GM19438 (cell line): ENCODE results near the gene SEMA5A.

ENCODE experiments used
- ATAC-seq: cut with Tn5 transposase; IDR thresholded peaks from one replicate; pipeline ENCODE4 v1.9.1; 2021; ENCODE audit warnings: low read depth; ENCODE audit not compliant: unreplicated experiment

Gene SEMA5A

DNA sequence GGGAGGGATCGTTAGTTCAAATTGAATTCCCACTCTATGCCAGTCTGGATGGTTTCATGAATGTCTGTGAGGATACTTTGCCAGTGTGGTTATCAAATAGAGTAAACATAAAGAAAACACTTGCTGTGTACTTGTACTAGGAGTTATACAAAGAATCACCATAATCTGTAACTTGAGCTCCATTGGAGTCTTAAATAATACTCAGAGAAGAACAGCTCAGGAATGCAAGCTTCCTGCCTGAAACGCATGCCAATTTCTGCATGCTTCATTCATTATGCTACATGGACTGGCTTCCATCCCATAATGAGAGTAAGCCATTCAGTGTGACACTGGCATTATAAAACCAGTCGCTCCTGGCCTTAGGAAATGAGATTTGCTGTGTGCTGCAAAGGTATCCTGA lies 351.4 kb downstream of the SEMA5A start:
- ATAC-seq = no peak

DNA sequence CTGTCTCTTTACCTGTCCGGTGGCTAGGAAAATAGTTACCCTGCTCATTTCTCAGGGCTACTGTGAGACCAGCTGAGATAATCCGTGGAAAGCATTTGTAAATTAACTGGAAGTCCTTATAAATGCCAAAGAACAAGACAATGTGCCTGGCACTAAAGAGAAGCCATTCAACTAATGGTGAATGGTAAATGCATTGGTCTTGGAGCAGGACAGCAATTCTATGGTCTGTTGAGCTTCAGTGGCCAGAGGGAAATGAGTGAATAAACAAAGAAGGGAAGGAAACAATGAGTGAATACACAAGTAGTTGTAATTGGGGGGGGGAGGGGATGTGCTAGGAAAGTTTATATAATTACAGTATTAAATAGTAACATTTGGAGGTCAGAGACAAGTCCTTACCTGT lies 353.6 kb downstream of the SEMA5A start:
- ATAC-seq = no peak

DNA sequence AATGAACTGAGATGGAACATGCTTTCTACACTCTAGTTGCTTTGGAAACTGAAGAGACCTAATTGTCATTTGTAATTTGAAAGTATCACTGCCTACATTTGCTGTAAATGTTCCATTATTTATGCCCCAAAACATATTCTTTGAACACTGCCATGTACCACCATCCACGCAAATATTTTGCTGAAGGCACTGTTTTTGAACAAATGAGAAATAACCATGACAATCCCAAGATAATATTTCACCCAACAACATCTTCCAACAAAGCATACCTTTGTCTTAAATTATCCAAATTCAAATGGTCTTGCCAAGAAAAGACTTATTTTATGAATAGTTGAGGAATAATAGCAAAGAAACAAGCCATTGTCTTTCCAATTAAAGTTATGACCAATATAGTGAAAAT lies 356.2 kb downstream of the SEMA5A start:
- ATAC-seq = no peak

DNA sequence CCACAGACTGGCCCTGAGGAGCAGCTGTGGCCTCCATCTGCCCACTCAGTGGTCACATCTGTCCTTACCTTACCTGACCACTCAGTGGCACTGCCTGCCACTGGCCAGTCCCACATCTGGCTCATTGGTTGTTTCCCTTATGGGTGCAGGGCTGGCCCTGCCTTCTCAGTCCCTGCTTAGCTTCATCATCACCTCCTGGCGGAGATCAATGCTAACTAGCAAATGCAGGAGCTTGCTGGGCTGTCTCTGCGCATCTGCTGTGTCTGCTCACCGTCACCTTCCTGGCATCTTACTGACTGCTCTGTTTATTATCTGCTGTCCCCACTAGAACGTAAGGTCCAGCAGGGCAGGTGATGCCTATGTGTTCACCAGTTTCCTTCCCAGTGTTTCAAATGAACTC lies 356.9 kb downstream of the SEMA5A start:
- no peak for ATAC-seq

DNA sequence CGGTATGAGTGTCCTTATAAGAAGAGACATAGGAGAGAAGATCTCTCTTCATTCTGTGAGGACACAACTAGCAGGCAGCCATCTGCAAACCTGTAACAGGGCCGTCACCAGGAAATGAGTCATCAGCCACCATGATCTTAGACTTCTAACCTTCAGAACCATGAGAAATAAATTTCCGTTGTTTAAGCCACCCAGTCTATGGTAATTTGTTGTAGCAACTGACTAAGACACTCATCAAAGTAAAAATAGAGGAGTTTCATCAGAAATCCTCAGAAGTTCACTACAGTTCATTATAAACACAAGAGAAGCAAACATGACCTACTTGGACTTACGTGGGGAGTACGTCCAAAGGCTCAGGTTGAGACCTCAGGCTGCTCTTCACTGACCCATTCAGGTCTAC lies 357.7 kb downstream of the SEMA5A start:
- ATAC-seq = no peak

DNA sequence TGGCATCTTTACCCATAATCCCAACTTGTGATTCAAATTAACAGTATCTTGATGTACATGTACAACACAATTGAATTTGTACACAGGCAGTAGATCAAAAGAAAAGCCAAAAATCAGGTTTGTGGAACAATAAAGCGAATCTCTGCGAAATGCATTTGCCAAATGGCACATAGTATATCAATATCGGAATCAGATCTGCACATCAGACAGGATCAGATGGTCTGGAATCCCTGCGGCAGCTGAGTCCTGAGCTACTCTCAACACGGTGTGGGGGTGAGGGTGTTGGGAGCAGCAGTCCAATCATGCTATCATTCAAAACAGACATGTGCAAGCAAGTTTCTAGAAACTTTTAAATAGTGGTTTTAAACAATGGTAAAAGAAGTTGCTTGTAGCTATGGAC lies 358.3 kb downstream of the SEMA5A start:
- no peak for ATAC-seq

DNA sequence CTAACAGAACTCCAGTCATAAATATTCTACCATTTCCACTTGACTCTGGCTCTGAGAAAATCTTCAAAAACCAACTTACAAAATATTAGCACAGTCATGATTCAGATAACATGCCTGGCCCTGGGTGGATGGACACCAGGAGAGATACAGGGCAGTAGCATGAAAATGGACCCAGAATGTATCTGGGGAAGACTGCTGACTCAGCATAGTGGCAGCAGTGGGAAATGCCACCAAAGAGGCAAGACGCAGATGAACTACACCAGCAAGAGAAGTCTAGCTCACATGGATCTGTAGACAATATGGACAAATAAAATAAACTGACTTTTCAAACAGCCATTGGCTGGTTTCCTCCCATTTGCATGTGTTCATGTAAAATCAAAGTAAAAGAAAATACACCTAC lies 359.8 kb downstream of the SEMA5A start:
- ATAC-seq = no peak

DNA sequence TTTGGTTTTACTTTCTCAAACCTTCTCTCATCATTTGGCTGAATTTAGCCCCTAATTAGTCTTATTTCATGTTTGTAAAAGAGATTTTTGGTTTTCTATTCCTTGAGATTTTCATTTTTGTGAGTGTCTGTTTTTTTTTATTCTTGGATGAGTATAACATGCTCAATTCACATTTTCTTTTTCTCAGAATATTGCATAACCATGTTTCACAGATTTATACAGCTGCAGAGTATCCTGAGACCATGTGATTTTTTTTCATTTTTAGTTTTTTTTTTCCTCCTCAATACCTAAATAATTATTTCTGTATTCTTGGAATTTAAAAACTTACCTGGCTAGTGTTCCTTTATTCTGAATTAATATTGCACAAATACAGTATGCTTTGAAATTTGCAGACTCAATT lies 361.9 kb downstream of the SEMA5A start:
- no peak for ATAC-seq

DNA sequence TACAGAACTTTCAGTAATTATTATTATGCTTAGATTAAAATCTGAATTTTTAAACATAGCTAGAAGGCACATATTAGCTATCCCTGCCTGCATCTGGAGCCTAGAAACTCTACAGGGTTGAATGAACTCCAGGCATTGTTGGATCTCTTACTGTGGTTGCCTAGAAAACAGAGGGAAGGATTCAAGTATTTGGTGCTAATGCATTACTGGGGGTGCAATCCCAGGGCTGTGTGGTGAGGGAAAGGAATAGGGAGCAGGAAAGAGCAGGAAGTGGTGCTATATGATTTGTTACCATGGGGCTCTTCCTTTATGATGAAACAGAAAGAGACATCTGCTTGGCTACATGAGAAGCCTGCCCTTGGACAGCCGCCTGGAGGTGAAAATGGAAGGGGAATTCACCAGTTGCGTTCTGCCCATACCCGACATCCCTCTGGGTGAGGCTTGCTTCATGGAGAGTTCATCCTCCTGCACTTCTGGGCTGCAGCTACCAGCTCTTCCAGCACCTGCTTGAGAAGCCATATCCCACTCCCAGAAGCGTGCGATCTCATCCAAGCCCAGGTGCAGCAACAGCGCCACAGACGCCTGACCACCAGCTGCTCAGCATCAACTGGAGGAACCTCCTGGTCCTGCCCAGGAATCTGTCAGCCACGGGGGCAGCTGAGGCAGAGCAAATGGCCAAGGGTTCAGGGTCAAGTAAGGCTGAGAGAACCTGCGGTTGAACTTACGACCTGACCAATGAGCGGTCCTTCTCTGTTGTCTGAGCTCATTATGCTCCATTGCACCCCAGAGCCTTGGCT lies 362.8 kb downstream of the SEMA5A start:
- no peak for ATAC-seq

DNA sequence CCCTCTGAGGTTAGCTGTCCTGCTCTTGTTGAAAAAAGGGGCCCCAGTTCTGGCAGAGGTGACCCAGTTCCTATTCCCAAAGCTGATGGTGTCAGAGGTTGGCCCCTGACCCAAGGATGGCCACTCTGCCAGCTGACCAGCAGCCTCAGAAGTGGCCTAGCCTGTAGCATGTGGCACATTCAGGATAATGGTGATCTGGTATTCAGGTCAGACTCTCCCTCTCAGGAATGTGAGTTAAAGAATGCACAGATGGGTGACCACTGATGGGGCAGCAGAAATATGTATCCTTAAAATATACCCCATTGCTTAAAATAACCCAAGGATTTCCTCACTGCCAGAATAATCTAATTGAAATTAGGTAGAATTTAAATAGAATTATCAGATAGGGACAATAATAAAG lies 369.2 kb downstream of the SEMA5A start:
- ATAC-seq = no peak

DNA sequence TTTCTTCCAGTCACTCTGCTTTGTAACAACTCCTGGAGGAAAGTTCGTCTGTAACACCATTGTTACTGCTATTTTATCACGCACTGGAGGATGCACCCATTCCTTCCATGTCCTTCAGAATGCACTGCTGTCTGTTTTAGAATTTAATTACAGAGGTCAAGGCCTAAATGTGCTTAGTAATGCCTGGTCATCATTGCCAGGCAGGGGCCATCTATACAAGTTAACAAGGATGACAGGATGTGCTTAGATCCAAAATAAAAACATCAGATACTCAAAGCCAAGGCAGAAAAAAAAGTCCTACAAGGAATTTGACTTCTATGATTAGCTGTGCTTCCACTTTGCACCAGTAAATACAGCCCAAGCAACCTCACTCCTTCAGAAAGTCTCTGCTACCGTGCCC lies 371.4 kb downstream of the SEMA5A start:
- ATAC-seq = no peak

DNA sequence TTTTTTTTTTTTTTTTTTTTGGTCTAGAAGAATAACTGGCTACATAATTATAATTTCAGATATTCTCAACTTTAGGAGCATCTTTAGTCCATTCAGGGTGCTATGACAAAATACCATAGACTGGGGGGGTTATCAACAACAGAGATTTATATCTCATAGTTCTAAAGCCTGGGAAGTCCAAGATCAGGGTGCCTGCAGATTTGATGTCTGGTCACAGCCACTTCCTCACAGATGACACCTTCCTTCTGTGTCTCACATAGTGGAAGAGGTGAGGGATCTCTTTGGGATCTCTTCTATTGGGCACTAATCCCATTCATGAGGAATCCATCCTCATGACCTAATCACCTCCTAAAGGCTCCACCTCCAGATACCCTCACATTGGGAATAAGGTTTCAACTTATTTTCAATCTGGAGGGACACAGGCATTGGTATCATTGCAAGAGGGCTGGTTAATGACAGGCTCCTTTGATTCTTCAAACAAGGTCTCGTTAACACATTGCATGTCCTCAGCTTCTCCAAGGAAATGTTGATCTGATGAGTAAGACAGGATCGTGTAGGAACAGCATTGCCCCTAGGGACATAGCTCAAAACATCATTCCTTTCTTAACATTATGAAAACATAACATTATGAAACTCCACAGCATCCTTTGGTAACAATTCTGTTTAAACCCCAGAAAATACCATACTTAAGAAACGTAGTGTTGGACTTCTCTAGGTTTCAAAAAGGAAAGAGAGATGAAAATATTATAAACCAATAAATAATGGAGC lies 372.4 kb downstream of the SEMA5A start:
- ATAC-seq = no peak

DNA sequence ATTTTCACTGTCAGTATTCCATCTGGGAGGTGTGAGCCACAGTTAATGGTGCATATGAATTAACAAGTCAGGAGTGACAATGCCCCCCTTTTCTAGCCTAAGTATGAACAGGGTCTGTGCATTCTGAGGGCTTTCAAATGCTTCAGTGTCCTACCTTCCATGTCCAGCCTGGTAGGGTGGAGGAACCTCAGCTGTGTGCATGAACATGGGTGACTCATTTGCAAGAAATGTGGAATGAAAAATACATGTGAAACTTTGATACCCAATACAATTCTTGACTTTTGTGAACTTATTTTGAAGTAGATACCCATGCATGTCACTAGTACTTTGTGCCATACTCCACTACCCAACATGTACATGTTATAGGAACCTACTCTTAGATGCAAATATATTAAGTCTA lies 375.8 kb downstream of the SEMA5A start:
- ATAC-seq = no peak

DNA sequence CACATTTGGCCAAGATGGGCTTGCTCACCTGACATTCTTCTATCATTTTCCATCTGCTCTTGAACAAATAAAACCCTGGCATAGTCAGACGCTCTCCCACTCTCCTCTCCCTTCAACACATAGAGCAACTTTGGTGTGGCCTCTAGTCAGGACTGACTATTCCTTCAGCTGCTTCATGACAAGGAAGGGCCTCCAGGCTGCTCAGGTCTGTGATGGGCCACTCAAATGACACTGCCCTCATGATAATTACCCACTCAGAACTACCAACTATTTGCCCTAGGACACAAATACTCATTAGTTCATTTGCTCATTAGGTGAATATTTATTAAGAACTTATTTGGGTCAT lies 376.3 kb downstream of the SEMA5A start:
- ATAC-seq = no peak

DNA sequence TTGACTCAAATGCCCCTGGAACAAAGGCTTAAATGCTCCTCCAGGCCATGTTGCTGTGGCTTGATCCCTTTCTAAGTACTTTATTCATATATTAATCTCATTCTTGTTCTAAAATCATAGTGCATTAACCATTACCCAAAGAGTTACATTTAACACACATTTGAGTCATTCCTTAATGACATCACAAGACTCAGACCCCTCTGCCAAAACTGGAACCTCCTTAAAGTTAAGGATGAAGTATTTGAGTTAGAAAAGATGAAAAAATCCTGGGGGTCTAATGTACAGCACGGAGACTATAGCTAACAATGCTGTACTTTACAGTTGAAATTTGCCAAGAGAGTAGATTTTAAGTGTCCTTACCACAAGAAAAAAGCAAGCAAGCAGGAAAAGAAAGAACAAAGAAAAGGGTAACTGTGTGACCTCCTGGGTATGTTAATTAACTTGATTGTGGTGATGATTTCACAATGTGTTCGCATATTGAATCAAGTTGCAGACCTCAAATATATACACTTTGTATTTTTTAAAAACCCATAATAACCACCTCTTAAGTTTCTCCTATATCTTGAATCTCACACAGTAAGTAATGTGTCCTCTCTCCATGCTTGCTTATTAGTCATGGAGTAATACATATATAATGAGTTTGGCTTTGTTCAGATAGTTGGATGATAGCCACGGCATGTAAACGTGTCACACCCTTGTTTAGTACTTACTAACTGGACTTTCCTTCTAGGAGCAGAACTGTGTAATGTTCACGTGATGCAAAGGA lies 376.9 kb downstream of the SEMA5A start:
- ATAC-seq = no peak

DNA sequence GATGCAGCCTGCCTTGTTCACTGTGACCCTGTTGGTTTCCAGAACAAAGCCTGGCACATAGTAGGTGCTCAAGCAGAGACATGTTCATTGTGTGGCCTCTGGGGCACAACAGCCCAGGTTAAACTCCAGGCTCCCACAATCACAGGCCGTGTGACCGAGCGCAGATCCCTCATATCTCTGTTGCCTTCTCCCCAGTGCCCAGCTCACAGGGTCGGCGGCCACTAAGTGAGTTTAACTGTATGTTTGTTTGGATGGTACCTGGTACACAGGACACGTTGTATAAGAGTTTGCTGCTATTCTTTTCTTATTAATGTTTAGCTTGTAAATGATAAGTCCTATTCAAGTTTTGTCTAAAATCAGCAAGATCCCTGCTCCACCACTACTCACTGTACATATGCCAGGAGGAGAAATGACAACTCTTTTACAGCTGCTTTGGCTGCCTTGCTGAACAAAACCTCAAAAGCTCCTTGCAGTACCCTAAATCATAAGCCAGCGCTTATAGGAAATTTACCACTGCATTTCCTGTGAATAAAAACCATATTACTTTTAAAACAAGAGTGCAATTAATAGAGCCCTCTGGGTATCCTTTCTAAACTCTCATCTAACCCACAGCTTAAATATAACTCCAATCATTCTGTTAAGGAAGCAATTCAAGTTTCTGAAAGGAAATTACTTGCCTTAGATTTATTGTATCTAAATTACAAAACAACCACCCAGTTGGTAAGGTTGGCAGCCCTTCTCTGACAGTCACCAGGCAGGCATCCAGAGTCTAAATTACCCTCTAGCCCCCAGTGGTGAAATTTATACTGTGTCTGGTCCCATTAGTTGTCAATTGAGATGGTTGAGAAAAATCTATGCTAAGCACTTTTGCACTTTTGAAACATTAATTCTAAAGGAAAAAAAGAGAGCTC lies 379.4 kb downstream of the SEMA5A start:
- ATAC-seq = no peak

DNA sequence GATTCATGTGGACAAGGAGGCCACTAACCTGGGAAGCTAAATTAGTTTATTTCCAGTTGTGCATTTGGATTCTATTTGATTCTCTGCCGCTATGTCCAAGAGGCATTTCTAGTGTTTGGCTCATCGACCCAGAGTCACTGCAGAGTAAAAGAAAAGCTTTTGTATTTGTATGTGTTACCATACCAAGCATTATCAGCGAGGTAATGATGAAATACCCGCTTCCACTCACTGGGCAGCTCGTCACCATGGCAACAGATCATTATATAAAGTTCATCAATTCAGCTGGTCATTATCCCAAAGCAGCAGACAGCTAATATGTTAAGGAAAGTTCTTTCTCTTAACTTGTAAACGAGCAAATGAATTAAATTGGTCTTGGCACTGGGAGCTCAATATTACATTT lies 380.3 kb downstream of the SEMA5A start:
- ATAC-seq = no peak

DNA sequence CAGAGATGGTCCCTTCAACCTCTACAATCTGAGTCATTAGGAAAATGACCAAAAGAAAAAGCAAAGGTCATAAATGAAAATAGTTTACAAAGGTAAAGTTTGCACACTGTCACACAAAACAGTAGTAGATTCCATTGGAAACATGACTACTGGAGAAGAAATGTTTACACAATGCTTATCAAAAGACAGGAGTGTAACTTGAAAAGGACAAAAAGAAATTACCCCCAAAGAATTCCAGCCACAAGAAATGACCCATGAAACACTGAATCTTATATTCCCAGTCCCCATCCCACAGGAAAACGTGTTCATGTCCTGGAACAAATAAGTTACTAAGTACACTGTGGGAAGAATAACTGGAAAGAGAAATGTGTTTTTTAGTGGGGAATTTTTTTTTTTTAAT lies 385.1 kb downstream of the SEMA5A start:
- no peak for ATAC-seq

DNA sequence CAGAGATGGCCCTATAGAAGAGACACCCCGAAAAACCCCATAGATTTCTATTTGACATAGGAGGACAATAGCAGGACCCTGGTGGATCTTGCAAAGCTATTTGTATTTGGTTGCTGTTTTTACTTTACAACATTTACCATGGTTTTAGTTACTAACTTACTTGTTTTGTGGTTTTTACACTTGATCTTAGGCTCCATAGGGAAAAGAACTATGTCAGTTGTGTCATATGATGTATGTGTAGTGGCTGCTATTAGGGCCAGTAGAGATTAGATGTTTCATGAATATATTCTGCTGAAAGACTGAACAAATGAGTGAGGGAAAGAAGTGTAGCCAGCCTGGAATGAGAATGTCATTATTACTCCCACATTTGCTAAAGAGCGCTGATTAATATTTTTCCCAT lies 388.1 kb downstream of the SEMA5A start:
- no peak for ATAC-seq

DNA sequence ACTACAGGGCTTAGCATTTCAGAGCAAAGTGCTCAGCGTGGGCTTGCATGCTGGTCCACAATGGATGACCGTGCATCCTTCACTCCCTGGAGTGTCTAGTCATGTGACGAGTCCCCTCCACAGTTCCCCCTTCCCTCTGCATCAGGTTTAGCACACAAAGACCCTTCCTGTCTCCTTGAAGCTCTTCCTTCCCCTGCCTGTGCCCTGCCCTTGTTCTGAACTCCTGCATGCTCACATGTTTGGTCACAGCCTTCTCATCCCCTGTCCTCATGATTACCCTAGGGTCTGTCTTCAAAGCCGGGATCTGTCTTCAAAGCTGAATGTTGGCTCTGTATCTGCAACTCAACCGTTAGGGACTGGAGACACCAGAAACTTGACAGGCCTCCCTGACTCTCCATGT lies 388.9 kb downstream of the SEMA5A start:
- no peak for ATAC-seq

DNA sequence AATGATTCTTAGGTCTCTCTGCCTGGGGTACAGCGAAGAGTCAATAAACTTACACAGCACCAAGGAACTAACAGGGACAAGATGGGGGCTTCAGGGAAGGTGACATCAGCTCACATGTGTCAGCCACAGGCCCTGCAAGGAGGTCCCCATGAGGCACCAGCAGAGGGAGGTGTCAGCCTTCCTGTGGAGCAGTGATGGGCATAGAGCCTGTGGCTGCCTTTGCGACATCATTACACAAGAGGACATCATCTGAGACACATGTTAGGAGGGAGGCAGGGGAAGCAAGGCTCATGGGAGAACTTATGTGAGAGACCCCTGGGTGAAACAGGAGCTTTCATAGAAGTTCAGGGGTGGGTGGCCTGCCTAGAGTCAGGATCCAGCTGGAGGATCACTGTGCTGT lies 389.6 kb downstream of the SEMA5A start:
- no peak for ATAC-seq
